Spleen (tissue), 11 donors: ENCODE data around the gene WARS2. TPM values are rescaled to one million over a fixed set of nuclear protein-coding genes. Genes with fewer than 3 reads are reported as not detected.

Experiments
- DNase-seq: peaks from one replicate; pipeline ENCODE4 v3.0.0-alpha.2; 2020
- H3K27ac ChIP-seq, 8 donors: fragments of 200-600 bp; sonication (generic) in 7 of 8; 1 replicate in 4 of 8; 2 replicates in 4 of 8; pipeline versions ENCODE4 v1.5.0 to v1.8.0; 2016 to 2021; ENCODE audit warnings: inconsistent platforms in 4 of 8, mild to moderate bottlenecking in 4 of 8, moderate library complexity in 1 of 8
- H3K27me3 ChIP-seq, 7 donors: fragments of 200-600 bp; sonication (generic) in 6 of 7; replicated peaks in 1 of 7; 1 replicate in 4 of 7; 2 replicates in 3 of 7; pipeline versions ENCODE4 v1.5.0 to v1.8.0; 2016 to 2021; ENCODE audit warnings: inconsistent platforms in 3 of 7, mild to moderate bottlenecking in 1 of 7
- H3K36me3 ChIP-seq, 6 donors: fragments of 200-600 bp; sonication (generic) in 5 of 6; 1 replicate in 4 of 6; 2 replicates in 2 of 6; pipeline versions ENCODE4 v1.5.0 to v1.8.0; 2016 to 2021; ENCODE audit warnings: inconsistent platforms in 2 of 6
- H3K4me1 ChIP-seq, 6 donors: fragments of 200-600 bp; sonication (generic) in 5 of 6; 1 replicate in 3 of 6; 2 replicates in 3 of 6; pipeline versions ENCODE4 v1.5.0 to v1.8.0; 2016 to 2021; ENCODE audit warnings: inconsistent platforms in 3 of 6
- H3K4me3 ChIP-seq, 8 donors: fragments of 200-600 bp; sonication (generic) in 7 of 8; 1 replicate in 4 of 8; 2 replicates in 4 of 8; pipeline versions ENCODE4 v1.5.0 to v1.8.0; 2016 to 2021; ENCODE audit warnings: inconsistent platforms in 4 of 8, mild to moderate bottlenecking in 4 of 8, moderate library complexity in 2 of 8
- H3K9me3 ChIP-seq, 8 donors: fragments of 200-600 bp; sonication (generic) in 7 of 8; 1 replicate in 4 of 8; 2 replicates in 4 of 8; pipeline versions ENCODE4 v1.5.0 to v1.8.0; 2016 to 2021; ENCODE audit warnings: inconsistent platforms in 4 of 8
- CTCF ChIP-seq, 11 experiments: fragments of 200-600 bp in 7 of 11; fragments of 450-650 bp in 4 of 11; sonication (generic) in 4 of 11; IDR thresholded peaks in 8 of 11; conservative IDR thresholded peaks in 3 of 11; 1 replicate in 7 of 11; 2 replicates in 4 of 11; pipeline versions ENCODE4 v1.4.0 to v1.8.0; 2016 to 2021; ENCODE audit warnings: antibody characterized with exemption in 11 of 11, inconsistent platforms in 4 of 11, mild to moderate bottlenecking in 1 of 11
- POLR2A ChIP-seq, 3 donors: fragments of 450-650 bp; IDR thresholded peaks; one replicate each; pipeline ENCODE4 v1.5.1; 2017; ENCODE audit warnings: antibody characterized with exemption in 3 of 3, mild to moderate bottlenecking in 1 of 3
- POLR2AphosphoS5 ChIP-seq, 3 donors: sonication (generic); formaldehyde crosslinking; IDR thresholded peaks; one replicate each; pipeline ENCODE4 v1.5.1; 2017; ENCODE audit warnings: antibody characterized with exemption in 3 of 3
- WGBS, 5 donors: extraction: QIAGEN DNeasy Blood & Tissue Kit in 3 of 5; methylation state at CpG; one replicate each; pipeline versions ENCODE4 v1.1.5 to v1.1.7; 2013 to 2018; 5-methylcytosine and 5-hydroxymethylcytosine counted together
- intact Hi-C: fragments of 100-400 bp; cut with DNase I; formaldehyde crosslinking; loops from one replicate; pipeline ENCODE4 v1.15.0; 2023; ENCODE audit warnings: low total_unique reads
- polyA plus RNA-seq, 3 donors: library from polyadenylated mRNA; stranded (reverse); fragments of 200-250 nt; gene quantifications; one replicate each; pipeline ENCODE4 v1.2.1, GENCODE V29; 2013
- total RNA-seq, 7 donors: library from RNA; depleted of rRNA in 3 of 7; stranded (reverse); fragments of >200 nt in 3 of 7; fragmentation: NEBNext Ultra II Directional in 4 of 7; extraction: Animal tissue kit (Norgen Biotek cat#: 25700) in 4 of 7; gene quantifications; one replicate each; pipeline versions ENCODE4 v1.1.0 to v1.2.1, GENCODE V29; 2016 to 2021
- donor health status: healthy with polysubstance abuse.
- donor health status: DM: no; HTN: no; CAD: no; lungs with moderate emphysema.
- donor health status: DM: no; HTN: no; CAD: no.
- donor health status: Bipolar disorder and iron deficiency.
- donor health status: healthy.
- donor health status: DM: no; HTN: no; CAD: no.
- donor health status: DM: yes; HTN: yes; CAD: no.

Gene WARS2
- total and polyA plus RNA-seq, 10 donors: 2.9 to 13.0 (median 8.5) TPM

GRCh38 chr1:119083980-119084379, 56.5 kb downstream of the WARS2 start:
- Histone ChIP-seq H3K27ac (no peak overlapping the region), H3K27me3 (no peaks in the 10 kb centered on the region), H3K4me3 (no peak overlapping the region), H3K4me1 (peaks cover 0 to 4% (median 0%) of the 10 kb centered on the region in 6 donors), H3K36me3 (no peaks in the 10 kb centered on the region), H3K9me3 (no peaks in the 10 kb centered on the region)
- intact Hi-C loops: no loop called here
- TF ChIP-seq CTCF (IDR thresholded peaks at IDR 0.05 in 8 of 11, conservative IDR thresholded peaks at IDR 0.05 in 3 of 11): no peak
- TF ChIP-seq POLR2AphosphoS5 (IDR thresholded peaks at IDR 0.05): no peak
- TF ChIP-seq POLR2A (IDR thresholded peaks at IDR 0.05): no peak
- WGBS, 5 donors: 65 to 79% (median 77%) methylated on average over 6 of the region's 6 CpGs
- no peak for DNase-seq

DNA sequence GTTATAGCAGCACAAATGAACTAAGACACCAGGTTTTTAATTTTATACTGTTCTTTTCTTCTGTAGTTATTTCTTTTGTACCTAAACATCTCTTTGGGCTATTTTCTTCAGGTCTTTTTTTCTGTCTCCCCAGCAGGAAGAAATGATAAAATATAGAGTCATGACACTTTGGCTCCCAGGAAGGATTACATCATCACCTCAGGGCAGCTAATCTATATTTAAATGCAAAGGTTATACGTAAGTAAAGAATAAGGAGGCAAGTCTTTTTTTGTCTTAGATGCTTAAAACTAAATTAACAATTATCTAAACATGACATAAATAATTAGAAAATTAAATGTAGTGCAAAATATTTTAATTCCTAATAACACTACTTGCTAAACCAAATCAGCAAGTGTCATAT, 57.0 kb downstream of the WARS2 start:
- Histone ChIP-seq H3K27ac (no peak overlapping the region), H3K27me3 (no peaks in the 10 kb centered on the region), H3K4me1 (peaks cover 0 to 4% (median 0%) of the 10 kb centered on the region in 6 donors), H3K36me3 (no peaks in the 10 kb centered on the region), H3K9me3 (peaks cover 0 to 4% (median 1%) of the 10 kb centered on the region in 8 donors), H3K4me3 (no peak overlapping the region)
- DNase-seq: no peak
- TF ChIP-seq CTCF (IDR thresholded peaks at IDR 0.05 in 8 of 11, conservative IDR thresholded peaks at IDR 0.05 in 3 of 11) (no peak), POLR2AphosphoS5 (IDR thresholded peaks at IDR 0.05) (no peak), POLR2A (IDR thresholded peaks at IDR 0.05) (no peak)
- 71 to 90% (median 81%) methylated on average over 1 of the region's 1 CpG for WGBS, 5 donors
- intact Hi-C loops: no loop called here

- WGBS, 5 donors: 73 to 93% (median 84%) methylated on average over 3 of the region's 3 CpGs
- TF ChIP-seq CTCF (IDR thresholded peaks at IDR 0.05 in 8 of 11, conservative IDR thresholded peaks at IDR 0.05 in 3 of 11): no peak
- no peak for TF ChIP-seq POLR2A (IDR thresholded peaks at IDR 0.05)
- no peak for TF ChIP-seq POLR2AphosphoS5 (IDR thresholded peaks at IDR 0.05)
- Histone ChIP-seq H3K27me3 (no peaks in the 10 kb centered on the region), H3K27ac (no peak overlapping the region), H3K4me1 (peaks cover 0 to 4% (median 0%) of the 10 kb centered on the region in 6 donors), H3K9me3 (peaks cover 0 to 11% (median 5%) of the 10 kb centered on the region in 8 donors), H3K4me3 (no peak overlapping the region), H3K36me3 (no peaks in the 10 kb centered on the region)
- DNase-seq: no peak
- intact Hi-C loops: no loop called here
These were observed 58.8 kb downstream of the WARS2 start for GRCh38 chr1:119081700-119082099.

DNA sequence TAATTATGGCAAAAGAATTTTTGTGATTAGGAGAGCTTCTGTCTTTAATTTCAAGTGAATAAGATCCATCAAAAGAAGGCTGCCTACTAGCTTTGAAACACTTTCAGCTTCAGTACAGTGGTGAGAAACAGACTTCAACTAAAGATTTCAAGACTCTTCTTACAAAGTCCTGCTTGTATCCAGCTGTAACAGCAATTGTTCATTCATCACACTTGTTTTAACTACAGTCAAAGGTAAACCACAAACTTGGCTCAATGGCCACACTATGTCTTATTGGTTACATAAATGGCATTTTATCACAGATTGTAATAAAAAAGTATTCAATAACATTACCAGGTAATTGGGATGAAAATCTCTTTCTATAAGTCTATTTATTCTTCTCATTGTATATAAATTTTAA, 59.2 kb downstream of the WARS2 start:
- peaks cover 0 to 11% (median 5%) of the 10 kb centered on the region in 8 donors for H3K9me3 ChIP-seq
- intact Hi-C loops: no loop called here
- H3K27ac ChIP-seq: no peak overlapping the region
- TF ChIP-seq CTCF (IDR thresholded peaks at IDR 0.05 in 8 of 11, conservative IDR thresholded peaks at IDR 0.05 in 3 of 11) (no peak), POLR2A (IDR thresholded peaks at IDR 0.05) (no peak), POLR2AphosphoS5 (IDR thresholded peaks at IDR 0.05) (no peak)
- H3K4me3 ChIP-seq: no peak overlapping the region
- peaks cover 0 to 4% (median 0%) of the 10 kb centered on the region in 6 donors for H3K4me1 ChIP-seq
- peaks cover 0 to 3% (median 0%) of the 10 kb centered on the region in 6 donors for H3K36me3 ChIP-seq
- H3K27me3 ChIP-seq: no peaks in the 10 kb centered on the region
- DNase-seq: no peak
